BJ (cell line): ENCODE data around the gene TXK. TPM values are rescaled to one million over a fixed set of nuclear protein-coding genes. Genes with fewer than 3 reads are reported as not detected.

Experiments used
- CTCF ChIA-PET: fragments of 350-600 bp; formaldehyde crosslinking; extraction: SDS; loops from one replicate; lab custom pipeline; 2021; ENCODE audit warnings: antibody characterized with exemption, inconsistent platforms; lab: Yijun Ruan, JAX
- POLR2A ChIA-PET: fragments of 300-600 bp; sonication (Branson Sonifier 250); formaldehyde crosslinking; extraction: SDS; loops from one replicate; lab custom pipeline; 2021; ENCODE audit warnings: antibody characterized with exemption; lab: Charles Lee
- DNase-seq: peaks from one replicate; pipeline ENCODE4 v3.0.0-alpha.2; 2011; ENCODE audit warnings: low read depth
- H3K27me3 ChIP-seq: 2 replicates; pipeline ENCODE4 v1.6.0; 2011; ENCODE audit warnings: low read length; ENCODE audit not compliant: control insufficient read depth, insufficient read depth
- H3K36me3 ChIP-seq: 2 replicates; pipeline ENCODE4 v1.5.1; 2011; ENCODE audit warnings: low read length; ENCODE audit not compliant: control insufficient read depth, insufficient read depth
- H3K4me3 ChIP-seq: 2 replicates; pipeline ENCODE4 v1.5.1; 2011; ENCODE audit warnings: low read depth, mild to moderate bottlenecking, control low read depth, low read length
- CTCF ChIP-seq: IDR thresholded peaks from 2 replicates; pipeline ENCODE4 v1.5.1; 2011; ENCODE audit warnings: low read depth, mild to moderate bottlenecking, control low read depth, inconsistent platforms, low read length, moderate library complexity; ENCODE audit not compliant: insufficient read depth
- polyA plus RNA-seq: library from polyadenylated mRNA; depleted of rRNA; stranded (reverse); fragments of >200 nt; gene quantifications from 2 replicates; pipeline ENCODE4 v1.2.3, GENCODE V29; 2011

The TXK gene
- polyA plus RNA-seq, 1 experiment = 0.10 TPM

GRCh38 chr4:48163746-48164145 lies 29.7 kb upstream of the TXK start:
- POLR2A ChIA-PET = no interaction called here
- H3K36me3 ChIP-seq = no peaks in the 10 kb centered on the region
- no peak overlapping the region for H3K4me3 ChIP-seq
- TF ChIP-seq CTCF = no peak
- no peak for DNase-seq
- H3K27me3 ChIP-seq = no peaks in the 10 kb centered on the region
- CTCF ChIA-PET = interaction anchor here (0.9 to 1.1 kb wide), 2 partner anchors 9 to 15 kb away, joined by 3 to 5 read pairs; no protein-coding TSS in a partner anchor

GRCh38 chr4:48162162-48162561 lies 28.1 kb upstream of the TXK start:
- no peak for DNase-seq
- ChIA-PET CTCF (no interaction called here), POLR2A (no interaction called here)
- TF ChIP-seq CTCF = no peak
- no peak overlapping the region for H3K4me3 ChIP-seq
- H3K36me3 ChIP-seq = no peaks in the 10 kb centered on the region
- H3K27me3 ChIP-seq = no peaks in the 10 kb centered on the region

- Histone ChIP-seq H3K36me3 (no peaks in the 10 kb centered on the region), H3K27me3 (no peaks in the 10 kb centered on the region), H3K4me3 (no peak overlapping the region)
- ChIA-PET POLR2A (no interaction called here), CTCF (no interaction called here)
- no peak for TF ChIP-seq CTCF
- DNase-seq = no peak
These were observed 23.2 kb upstream of the TXK start for GRCh38 chr4:48157271-48157670.

GRCh38 chr4:48156423-48156822 lies 22.4 kb upstream of the TXK start:
- no peak for DNase-seq
- TF ChIP-seq CTCF = no peak
- Histone ChIP-seq H3K4me3 (no peak overlapping the region), H3K27me3 (no peaks in the 10 kb centered on the region), H3K36me3 (no peaks in the 10 kb centered on the region)
- ChIA-PET POLR2A (no interaction called here), CTCF (no interaction called here)

GRCh38 chr4:48153791-48154550 lies 19.9 kb upstream of the TXK start:
- DNase-seq = no peak
- POLR2A ChIA-PET = no interaction called here
- no peak for TF ChIP-seq CTCF
- CTCF ChIA-PET = interaction anchor here (1.4 to 2.2 kb wide), 2 partner anchors 10 to 13 kb away, joined by 4 to 5 read pairs; no protein-coding TSS in a partner anchor
- H3K4me3 ChIP-seq = no peak overlapping the region
- H3K36me3 ChIP-seq = no peaks in the 10 kb centered on the region
- H3K27me3 ChIP-seq = no peaks in the 10 kb centered on the region; the same call in 1 of the 2 replicates
